Pancreas (tissue), 10 donors: Measurements from ENCODE around the gene YIPF1. TPM values are rescaled to one million over a fixed set of nuclear protein-coding genes. Genes with fewer than 3 reads are reported as not detected.

Experiments used
- ATAC-seq, 4 donors: fragments of 200-7000 bp; cut with Tn5 transposase; one replicate each; pipeline versions ENCODE4 v1.8.0 to v1.9.1; 2020; ENCODE audit warnings: mild to moderate bottlenecking in 4 of 4, moderate library complexity in 4 of 4
- DNase-seq, 6 donors: peaks; one replicate each; pipeline ENCODE4 v3.0.0-alpha.2; 2020
- FAIRE-seq: peaks from 2 replicates; lab custom pipeline; 2012; peaks lifted over from hg19 to GRCh38; lab: Jason Lieb, UNC
- H3K27ac ChIP-seq, 4 donors: fragments of 200-600 bp; sonication (generic); 1 replicate in 3 of 4; 2 replicates in 1 of 4; pipeline versions ENCODE4 v1.5.0 to v1.8.0; 2020
- H3K27me3 ChIP-seq, 4 donors: fragments of 200-600 bp; one replicate each; pipeline ENCODE4 v1.8.0; 2021
- H3K36me3 ChIP-seq, 3 donors: fragments of 200-600 bp; sonication (generic) in 1 of 3; one replicate each; pipeline versions ENCODE4 v1.5.0 to v1.8.0; 2020 to 2021
- H3K4me1 ChIP-seq, 3 donors: fragments of 200-600 bp; one replicate each; pipeline ENCODE4 v1.8.0; 2021
- H3K4me3 ChIP-seq, 4 donors: fragments of 200-600 bp; sonication (generic) in 2 of 4; one replicate each; pipeline versions ENCODE4 v1.5.0 to v1.8.0; 2020 to 2021
- H3K9me3 ChIP-seq, 4 donors: fragments of 200-600 bp; one replicate each; pipeline ENCODE4 v1.8.0; 2021
- WGBS, 2 donors: extraction: QIAGEN DNeasy Blood & Tissue Kit; methylation state at CpG; one replicate each; pipeline ENCODE4 v1.1.7; 2013; 5-methylcytosine and 5-hydroxymethylcytosine counted together
- intact Hi-C, 3 donors: fragments of 100-400 bp; cut with DNase I; formaldehyde crosslinking; loops; one replicate each; pipeline versions ENCODE4 v1.11.1 to v1.14.2; 2022
- polyA plus RNA-seq, 2 donors: library from polyadenylated mRNA; stranded (reverse); fragments of 200-250 nt; gene quantifications; one replicate each; pipeline ENCODE4 v1.2.3, GENCODE V29; 2013
- total RNA-seq, 6 donors: library from RNA; stranded (reverse); fragmentation: NEBNext Ultra II Directional in 4 of 6; extraction: Animal tissue kit (Norgen Biotek cat#: 25700) in 4 of 6; gene quantifications; one replicate each; pipeline versions ENCODE4 v1.2.1 to v1.2.4, GENCODE V29; 2021 to 2023
- TF ChIP-seq, protein P1 (sequence below), 4 donors: fragments of 200-600 bp; sonication (generic) in 3 of 4; IDR thresholded peaks; one replicate each; pipeline versions ENCODE4 v1.5.0 to v1.8.0; 2021; ENCODE audit warnings: antibody characterized with exemption in 4 of 4
- donor health status: healthy with polysubstance abuse.
- donor health status: DM: no; HTN: no; CAD: no; lungs with moderate emphysema.
- donor health status: DM: no; HTN: no; CAD: no.
- donor health status: control.
- donor health status: control.
- donor health status: Bipolar disorder and iron deficiency.
- donor health status: DM: yes; HTN: yes; CAD: no.
- donor health status: DM: no; HTN: no; CAD: no.
- donor health status: DM: no; HTN: no; CAD: no.
- donor health status: DM: yes; HTN: yes; CAD: no.

The YIPF1 gene
- total RNA-seq (10 to 100 TPM in 4 of 6 donors, 1 to 10 TPM in 2; 5.6 to 17.7 (median 10.9) TPM), polyA plus RNA-seq (10 to 100 TPM; 10.5 to 16.6 TPM)

GRCh38 chr1:53889304-53890298, at the start of gene YIPF1:
Gene YIPF1 (minus strand): TSS chr1:53889797. CDS start chr1:53888937, 860 bp downstream.
- DNase-seq = peak; percentile 89 to 96 (median 91)
- no peak for FAIRE-seq
- peak; percentile 99 to 100 (median 100) for ATAC-seq
- Histone ChIP-seq H3K36me3 (no peaks in the 10 kb centered on the region), H3K4me3 (peak within 1 kb of the TSS; percentile 52 to 99 (median 87)), H3K27ac (peak within 1 kb of the TSS; percentile 27 to 82 (median 47)), H3K9me3 (no peaks in the 10 kb centered on the region), H3K4me1 (peaks cover 0 to 9% (median 5%) of the 10 kb centered on the region in 3 donors), H3K27me3 (no peaks in the 10 kb centered on the region)
- WGBS, 2 donors = 1% methylated on average over 59 to 62 of the region's 62 CpGs
- TF ChIP-seq, protein P1, sequence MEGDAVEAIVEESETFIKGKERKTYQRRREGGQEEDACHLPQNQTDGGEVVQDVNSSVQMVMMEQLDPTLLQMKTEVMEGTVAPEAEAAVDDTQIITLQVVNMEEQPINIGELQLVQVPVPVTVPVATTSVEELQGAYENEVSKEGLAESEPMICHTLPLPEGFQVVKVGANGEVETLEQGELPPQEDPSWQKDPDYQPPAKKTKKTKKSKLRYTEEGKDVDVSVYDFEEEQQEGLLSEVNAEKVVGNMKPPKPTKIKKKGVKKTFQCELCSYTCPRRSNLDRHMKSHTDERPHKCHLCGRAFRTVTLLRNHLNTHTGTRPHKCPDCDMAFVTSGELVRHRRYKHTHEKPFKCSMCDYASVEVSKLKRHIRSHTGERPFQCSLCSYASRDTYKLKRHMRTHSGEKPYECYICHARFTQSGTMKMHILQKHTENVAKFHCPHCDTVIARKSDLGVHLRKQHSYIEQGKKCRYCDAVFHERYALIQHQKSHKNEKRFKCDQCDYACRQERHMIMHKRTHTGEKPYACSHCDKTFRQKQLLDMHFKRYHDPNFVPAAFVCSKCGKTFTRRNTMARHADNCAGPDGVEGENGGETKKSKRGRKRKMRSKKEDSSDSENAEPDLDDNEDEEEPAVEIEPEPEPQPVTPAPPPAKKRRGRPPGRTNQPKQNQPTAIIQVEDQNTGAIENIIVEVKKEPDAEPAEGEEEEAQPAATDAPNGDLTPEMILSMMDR (IDR thresholded peaks at IDR 0.05) = no peak
- intact Hi-C loops = loop anchor here in 1 of 3 donors (5.0 kb wide), 1 partner anchor 58 kb away; the partner anchor contains the start of genes IFT25 and LRRC42

- intact Hi-C loops = no loop called here
- TF ChIP-seq, protein P1 (IDR thresholded peaks at IDR 0.05) = no peak
- no peak overlapping the region for H3K27ac ChIP-seq
- H3K4me1 ChIP-seq = no peaks in the 10 kb centered on the region
- DNase-seq = no peak
- no peak overlapping the region for H3K4me3 ChIP-seq
- 89 to 92% methylated on average over 4 of the region's 4 CpGs for WGBS, 2 donors
- ATAC-seq = no peak
- H3K36me3 ChIP-seq = no peaks in the 10 kb centered on the region
- H3K9me3 ChIP-seq = no peaks in the 10 kb centered on the region
- H3K27me3 ChIP-seq = no peaks in the 10 kb centered on the region
- FAIRE-seq = no peak
Measured at GRCh38 chr1:53938136-53938830, 48.7 kb upstream of the YIPF1 start.

- H3K27me3 ChIP-seq = no peaks in the 10 kb centered on the region
- WGBS, 2 donors = 86 to 91% methylated on average over 1 of the region's 1 CpG
- TF ChIP-seq, protein P1 (IDR thresholded peaks at IDR 0.05) = no peak
- intact Hi-C loops = no loop called here
- H3K4me1 ChIP-seq = no peaks in the 10 kb centered on the region
- no peak overlapping the region for H3K27ac ChIP-seq
- no peak overlapping the region for H3K4me3 ChIP-seq
- FAIRE-seq (no peak), DNase-seq (no peak), ATAC-seq (no peak)
- no peaks in the 10 kb centered on the region for H3K36me3 ChIP-seq
- H3K9me3 ChIP-seq = no peaks in the 10 kb centered on the region
Measured at GRCh38 chr1:53936430-53936829, 46.8 kb upstream of the YIPF1 start.

DNA sequence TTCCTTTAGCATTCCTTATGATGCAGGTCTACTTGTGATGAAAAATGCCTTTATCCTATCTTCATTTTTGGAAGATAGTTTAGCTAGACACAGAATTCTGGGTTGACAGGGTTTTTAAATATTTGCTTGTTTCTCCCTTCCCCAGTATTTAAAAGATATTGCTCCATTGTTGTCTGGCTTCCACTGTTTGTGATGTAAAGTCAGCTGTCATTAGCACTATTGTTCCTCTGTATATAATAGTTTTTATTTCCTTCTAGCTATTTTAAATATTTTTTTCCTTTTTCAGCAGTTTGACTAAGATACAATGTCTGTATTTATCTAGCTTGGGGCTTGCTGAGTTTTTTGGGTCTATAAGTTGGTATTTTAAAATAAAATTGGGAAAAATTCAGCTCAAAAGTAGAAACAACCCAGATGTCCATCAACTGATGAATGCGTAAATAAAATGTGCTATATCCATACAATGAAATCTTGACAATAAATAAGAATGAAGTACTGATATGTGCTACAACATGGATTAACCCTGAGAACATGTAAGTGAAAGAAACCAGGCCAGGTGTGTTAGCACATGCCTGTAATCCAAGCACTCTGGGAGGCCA, 44.7 kb upstream of the YIPF1 start:
- intact Hi-C loops = no loop called here
- Histone ChIP-seq H3K36me3 (no peaks in the 10 kb centered on the region), H3K4me3 (no peak overlapping the region), H3K27ac (no peak overlapping the region), H3K4me1 (no peaks in the 10 kb centered on the region), H3K9me3 (no peaks in the 10 kb centered on the region), H3K27me3 (no peaks in the 10 kb centered on the region)
- TF ChIP-seq, protein P1 (IDR thresholded peaks at IDR 0.05) = no peak
- no peak for DNase-seq
- no peak for ATAC-seq
- no peak for FAIRE-seq
- 95 to 97% methylated on average over 1 of the region's 1 CpG for WGBS, 2 donors
